Hippocampal formation (tissue), 2 donors: ENCODE measurements around the gene SPAG7.

Source experiments
- DNase-seq, 2 donors: peaks; one replicate each; lab custom pipeline; 2025; lab: John Stamatoyannopoulos, UW

Gene SPAG7

DNA sequence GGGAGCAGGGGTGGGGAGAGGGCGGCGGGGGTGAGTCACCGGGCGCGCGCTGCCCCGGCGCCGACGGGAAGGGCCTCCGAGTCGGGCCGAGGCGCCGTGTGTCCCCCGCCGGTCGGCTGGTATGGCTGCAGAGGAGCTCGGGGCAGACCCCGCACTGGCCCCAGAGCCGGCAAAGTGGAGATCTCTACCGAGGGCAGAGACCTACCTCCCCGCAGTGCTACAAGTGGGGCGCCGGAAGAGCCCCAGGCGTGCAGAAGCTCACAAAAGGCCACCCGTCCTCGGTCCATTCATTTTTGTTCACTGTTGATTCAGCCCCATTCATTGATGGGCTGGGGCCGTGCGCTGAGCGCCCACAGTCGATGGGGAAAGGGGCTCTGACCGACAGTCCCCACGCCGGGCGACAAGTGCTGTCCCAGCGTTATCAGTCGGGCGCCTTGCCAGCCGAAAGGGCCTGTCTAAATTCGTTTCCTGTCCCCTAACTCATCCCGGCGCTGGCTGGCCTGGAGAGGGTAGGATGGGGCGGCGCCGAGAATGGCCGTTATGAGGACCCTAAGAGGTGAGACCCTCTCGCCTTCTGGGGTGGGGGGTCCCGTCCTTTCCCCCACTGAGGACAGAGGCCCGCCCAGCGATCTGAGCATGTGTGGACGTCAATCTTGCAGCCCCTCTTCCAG is 17.4 kb downstream of the SPAG7 start:
- DNase-seq: no peak

DNA sequence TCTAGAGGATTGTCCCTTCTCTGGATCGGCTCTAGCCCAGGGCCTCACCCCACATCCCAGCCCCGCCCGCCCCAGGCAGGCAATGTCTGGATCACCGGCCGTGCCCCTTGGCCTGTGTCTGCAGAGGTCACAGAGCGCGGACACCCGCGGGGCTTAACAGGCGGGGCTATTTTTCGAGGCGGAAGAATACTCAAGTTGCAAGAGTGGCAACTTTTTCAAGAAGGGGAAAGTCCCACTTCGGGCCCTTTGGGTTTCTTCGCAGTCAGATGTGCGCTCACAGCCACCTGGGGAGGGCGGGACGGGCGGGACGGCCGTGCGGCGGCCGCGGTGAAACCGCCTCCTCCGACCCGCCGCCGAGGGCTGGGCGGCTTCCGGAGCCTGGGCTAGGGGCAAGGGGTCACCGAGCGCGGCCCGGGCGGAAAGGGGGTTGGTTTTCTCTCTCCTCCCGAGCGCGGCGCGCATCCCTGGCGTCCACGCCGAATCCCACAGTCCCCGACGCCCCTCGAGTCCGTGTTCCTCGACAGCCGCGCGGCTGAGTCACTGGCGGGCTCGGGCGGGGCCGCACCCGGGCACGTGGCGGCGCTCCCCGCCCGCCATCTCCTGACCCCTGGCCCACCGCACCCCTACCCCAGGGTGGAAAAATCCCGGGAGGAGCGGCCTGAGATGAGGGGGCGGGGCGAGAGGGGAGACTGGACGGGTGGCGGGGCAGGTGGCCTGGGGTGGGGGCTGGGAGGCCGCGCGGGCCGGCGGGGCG is 18.1 kb downstream of the SPAG7 start:
- peak; percentile 26 to 65 for DNase-seq

GRCh38 chr17:4948931-4949320 is 18.7 kb downstream of the SPAG7 start:
- peak; percentile 77 to 84 for DNase-seq

GRCh38 chr17:4948166-4948930 is 19.3 kb downstream of the SPAG7 start, which contains the start of gene PFN1:
TSS of gene PFN1 (minus strand) at chr17:4948530. CDS start at chr17:4948394, 136 bp downstream.
- peak; percentile 75 to 83 for DNase-seq

DNA sequence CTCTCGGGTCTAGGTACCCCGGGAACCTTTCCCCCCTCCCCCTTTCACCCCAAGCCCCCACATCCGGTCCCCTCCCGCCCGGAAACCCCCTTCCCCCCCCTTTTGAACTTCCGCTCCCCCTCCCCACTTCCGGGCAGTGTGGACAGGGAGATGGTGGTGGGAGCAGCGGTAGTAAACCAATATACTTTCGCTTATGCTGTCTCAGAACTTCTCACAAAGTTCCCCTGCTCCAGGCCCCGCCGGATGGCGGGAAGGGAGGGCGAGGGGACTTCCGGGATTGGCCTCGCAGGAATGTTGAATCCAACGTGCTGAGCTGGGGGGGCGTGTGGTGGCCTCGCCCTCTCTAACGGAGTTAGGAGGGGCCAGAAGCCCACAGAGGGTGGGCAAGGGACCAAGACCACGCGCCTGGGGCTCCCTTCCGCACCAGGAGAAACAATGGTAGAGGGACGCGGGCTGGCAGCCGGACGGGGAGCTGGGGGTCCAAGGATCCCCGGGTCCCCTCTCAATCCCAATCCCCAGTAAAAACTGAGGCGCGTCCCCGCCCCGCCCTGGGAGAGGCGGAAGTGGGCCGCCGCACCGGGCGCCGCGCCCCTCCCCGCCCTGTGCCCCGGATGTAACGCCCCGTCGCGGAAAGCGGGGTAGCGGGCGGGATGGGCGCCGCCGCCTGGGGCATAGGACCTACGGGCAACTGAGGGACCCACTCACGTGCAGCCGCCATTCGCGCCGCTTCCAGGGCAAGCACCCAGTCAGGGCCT is 20.0 kb downstream of the SPAG7 start:
- no peak for DNase-seq

GRCh38 chr17:4947010-4947410 is 20.6 kb downstream of the SPAG7 start:
- no peak for DNase-seq

GRCh38 chr17:4946312-4946976 is 21.2 kb downstream of the SPAG7 start:
- DNase-seq: no peak

- no peak for DNase-seq
Observed at GRCh38 chr17:4945944-4946280, 21.7 kb downstream of the SPAG7 start.

DNA sequence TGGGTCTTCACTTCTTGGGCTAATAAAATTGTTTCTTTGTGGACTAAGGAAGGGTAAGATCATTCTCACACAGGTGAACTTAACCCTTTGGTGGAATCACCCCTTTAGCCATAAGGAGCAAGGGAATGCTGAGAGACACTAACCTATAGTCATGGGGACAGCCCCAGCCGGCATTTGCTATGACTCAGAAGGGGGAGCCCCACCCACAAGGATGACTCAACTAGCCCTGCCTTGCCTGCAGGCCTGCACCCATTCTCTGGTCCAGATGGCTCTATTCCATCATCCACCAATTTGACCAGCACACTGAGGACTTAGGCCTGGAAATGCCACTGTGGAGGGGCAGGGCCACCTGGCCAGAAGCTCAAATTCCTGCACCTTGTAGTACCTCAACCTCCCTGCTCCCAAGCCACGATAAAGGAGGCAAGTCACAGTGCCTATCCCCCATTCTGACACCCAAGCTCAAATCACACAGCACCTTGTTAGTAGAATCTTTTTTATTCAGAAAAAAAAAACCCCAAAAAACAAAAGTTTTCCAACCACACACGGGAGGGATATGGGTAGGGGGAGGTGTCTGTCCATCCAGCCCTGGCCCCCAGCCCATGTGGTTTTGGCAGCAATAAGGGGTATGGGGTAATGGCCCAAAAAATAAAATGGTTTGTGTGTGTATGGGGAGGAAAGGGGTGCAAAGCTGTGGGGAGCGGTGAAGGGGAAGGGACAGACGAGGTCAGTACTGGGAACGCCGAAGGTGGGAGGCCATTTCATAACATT is 22.3 kb downstream of the SPAG7 start:
- DNase-seq: no peak

GRCh38 chr17:4944554-4945175 is 23.0 kb downstream of the SPAG7 start:
- no peak for DNase-seq

- DNase-seq: no peak
Observed at GRCh38 chr17:4944163-4944553, 23.5 kb downstream of the SPAG7 start.

DNA sequence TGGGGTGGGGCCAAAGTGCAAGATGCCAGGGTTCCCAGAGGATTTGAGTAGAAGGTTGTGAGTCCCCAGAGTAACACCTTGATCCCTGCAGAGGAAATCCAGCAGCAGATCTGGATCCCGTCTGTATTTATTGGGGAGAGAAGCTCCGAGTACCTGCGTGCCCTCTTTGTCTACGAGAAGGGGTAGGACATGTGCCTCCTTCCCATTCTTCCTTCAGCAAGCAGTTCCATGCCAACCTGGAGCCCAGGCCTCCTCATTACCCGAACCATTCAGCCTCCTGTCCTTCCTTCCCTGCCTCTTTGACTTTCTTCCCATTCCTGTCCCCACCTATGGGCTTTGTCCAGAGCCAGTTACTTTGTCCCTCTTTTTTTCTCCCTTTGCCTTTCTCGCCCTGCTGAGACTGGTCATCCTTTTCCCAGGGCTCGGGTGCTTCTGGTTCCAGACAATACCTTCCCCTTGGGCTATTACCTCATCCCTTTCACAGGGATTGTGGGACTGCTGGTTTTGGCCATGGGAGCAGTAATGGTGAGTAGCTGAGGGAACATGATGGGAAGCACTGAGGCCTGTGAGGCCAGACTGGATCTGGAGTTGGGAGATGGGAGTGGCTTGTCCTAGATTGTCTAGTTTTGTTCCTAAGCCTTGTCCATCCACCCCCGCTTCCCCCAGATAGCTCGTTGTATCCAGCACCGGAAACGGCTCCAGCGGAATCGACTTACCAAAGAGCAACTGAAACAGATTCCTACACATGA is 24.7 kb downstream of the SPAG7 start:
- no peak for DNase-seq

DNA sequence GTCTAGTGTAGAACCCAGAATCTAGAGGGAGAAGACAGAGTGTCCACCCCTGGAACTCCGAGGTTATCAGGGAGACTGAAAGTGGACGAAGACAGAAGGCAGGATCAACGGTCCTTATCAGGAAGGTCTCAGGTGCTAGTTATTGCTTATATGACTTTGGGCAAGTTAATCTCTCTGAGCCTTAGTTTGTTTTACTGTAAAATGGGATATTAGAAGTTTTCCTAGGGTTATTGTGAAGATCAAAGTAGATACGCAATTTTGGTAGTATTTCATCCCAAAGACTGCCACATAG is 26.4 kb downstream of the SPAG7 start:
- no peak for DNase-seq

DNA sequence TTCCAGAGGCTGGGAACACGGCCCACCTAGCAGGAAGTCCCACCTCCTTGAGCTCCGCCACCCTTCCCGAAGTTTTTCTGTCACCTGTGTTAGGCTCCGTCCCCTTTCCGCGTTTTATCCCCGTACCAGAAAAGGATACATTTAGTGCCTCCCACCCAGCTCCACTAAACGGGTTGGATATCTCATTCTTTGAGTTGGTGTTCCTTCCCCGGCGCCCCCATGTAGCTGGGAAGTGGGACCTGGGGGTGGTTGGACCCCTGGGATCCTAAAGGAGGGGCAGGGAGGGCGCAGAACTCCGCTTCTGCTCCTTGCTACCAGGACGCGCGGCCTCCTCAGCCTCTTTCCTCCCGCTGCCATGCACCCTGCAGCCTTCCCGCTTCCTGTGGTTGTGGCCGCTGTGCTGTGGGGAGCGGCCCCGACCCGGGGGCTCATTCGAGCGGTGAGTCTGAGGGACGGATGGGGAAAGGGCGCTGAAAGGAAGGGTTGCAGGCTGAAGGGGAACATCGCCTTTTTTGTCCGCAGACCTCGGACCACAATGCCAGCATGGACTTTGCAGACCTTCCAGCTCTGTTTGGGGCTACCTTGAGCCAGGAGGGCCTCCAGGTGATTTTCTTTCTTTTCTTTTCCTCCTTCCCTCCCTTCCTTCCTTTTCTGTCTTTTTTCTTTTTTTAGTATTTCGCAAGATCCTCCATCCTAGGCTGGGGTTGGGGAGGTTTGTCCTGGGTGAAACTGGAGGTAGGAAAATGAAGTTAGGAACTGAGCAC is 26.9 kb downstream of the SPAG7 start:
- no peak for DNase-seq

DNA sequence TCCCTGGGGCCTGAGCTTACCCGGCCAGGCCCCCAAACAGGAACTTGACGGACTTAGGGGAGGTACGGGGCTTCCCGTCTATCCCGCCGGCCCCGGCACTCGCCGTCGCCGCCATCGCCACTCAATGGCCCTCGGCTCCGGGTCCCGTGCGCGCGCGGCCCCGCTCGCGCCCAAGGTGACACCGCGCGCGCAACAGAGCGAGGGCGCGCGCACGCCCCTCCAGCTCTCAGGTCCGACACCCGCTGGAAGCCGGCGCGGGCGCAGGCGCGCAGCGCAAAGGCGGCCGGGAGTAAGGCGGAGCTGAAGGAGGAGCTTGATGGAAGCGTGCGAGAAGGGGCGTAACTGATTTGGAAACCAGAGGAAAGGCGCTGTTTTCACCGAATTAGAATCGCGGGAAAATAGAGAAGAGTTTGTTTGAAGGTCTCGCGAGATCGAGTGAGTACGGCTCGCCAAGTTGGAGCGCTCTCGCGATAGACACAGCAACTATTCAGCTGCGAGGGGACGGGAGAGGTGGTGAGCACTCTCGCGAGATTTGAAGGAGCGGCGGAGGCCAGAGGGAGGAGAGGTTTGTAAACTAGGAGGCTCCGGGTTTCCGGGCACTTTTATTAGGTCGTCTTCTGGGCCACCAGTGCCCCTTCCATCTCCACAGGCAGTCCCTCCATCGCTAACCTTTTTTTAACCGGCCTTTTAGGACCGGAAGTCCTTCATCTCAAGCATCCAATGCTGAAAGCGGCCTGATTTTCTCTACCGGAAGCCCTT is 27.6 kb downstream of the SPAG7 start, which contains the start of the genes RNF167 and SLC25A11:
Gene RNF167 (plus strand): TSS at position 473 of the 759 bp plus-strand sequence. CDS start 642 bp downstream, outside the sequence.
Gene SLC25A11 (minus strand): TSS at position 251 of the 759 bp plus-strand sequence. CDS start 136 bp downstream, at position 115.
- peak; percentile 93 to 99 for DNase-seq

GRCh38 chr17:4939546-4939795 is 28.1 kb downstream of the SPAG7 start:
- DNase-seq: no peak

DNA sequence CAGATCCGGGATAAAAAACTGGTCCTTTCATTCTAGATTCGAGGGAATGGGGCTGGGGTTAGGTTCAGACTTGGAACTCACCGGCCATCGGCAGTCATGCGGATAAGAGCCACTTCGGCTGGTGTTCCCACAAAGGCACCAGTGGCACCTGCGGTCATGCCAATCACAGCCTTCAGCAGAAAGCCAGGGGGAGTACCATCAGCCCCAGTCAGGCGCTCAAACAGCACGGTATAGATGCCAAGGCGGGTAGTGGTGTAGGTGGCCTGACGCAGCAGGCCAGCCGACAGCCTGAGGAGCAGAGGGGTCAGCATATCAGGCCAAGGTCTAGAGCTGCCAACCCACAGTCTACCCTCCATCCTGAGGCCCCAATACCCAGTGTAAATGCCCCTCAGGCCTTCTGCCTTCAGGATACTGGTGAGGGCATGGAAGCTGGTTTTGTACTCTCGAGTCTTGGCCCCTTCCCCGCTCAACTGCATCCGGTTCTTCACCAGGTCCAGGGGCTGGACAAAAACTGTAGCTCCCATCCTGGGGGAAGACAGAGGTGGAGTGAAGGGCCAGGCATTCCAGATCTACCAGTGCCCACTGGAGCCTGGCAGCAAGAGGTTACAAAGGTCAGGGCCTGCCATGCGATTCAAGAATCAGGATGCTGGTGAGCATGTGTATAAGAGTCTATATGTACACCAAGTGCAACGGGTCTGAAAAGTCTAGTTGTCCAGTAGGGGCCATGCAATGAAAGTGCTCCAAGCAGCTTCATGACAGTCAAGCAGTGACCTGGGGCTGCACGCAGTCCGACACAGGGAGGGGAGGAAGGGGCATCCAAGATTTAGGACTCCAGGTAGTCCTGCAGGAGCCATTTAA is 28.7 kb downstream of the SPAG7 start:
- no peak for DNase-seq
